Fibroblast of skin of scalp (primary cell): ENCODE measurements around the gene PEX11A.
A peak's percentile ranks its signal among the peaks of the same experiment; 100 is the strongest.

Experiments used
- DNase-seq: peaks from one replicate; pipeline ENCODE4 v3.0.0-alpha.2; 2013

The PEX11A gene

GRCh38 chr15:89654847-89655805, 35.4 kb downstream of the PEX11A start, which contains the start of gene KIF7:
Gene KIF7, minus strand, starts transcription at chr15:89655467. Its CDS starts 2,537 bp downstream, at chr15:89652930.
- DNase-seq = peak; percentile 68

- peak; percentile 33 for DNase-seq
These were observed 36.2 kb downstream of the PEX11A start for GRCh38 chr15:89654301-89654761.

GRCh38 chr15:89653578-89653977, 37.0 kb downstream of the PEX11A start:
- DNase-seq = no peak

DNA sequence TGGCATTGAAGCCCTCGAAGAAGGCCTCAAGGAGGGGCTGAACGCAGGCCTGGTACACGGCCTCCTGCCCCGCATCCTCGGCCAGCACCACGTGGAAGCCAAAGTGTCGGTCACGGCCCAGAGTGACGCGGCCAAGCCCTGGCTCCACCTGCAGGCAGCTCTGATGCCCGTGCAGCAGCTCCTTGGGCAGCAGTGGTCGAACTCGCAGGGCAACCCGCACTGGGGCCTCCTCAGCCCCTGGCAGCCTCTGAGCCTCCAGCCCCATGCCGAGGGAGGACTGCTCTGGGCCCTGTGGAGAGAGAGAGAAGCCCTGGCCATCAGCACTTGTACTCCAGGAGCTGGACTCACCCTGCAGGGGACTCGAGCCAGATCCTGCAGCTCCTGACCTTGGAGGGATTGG, 37.9 kb downstream of the PEX11A start:
- no peak for DNase-seq

- no peak for DNase-seq
These were observed 38.4 kb downstream of the PEX11A start for GRCh38 chr15:89652131-89652530.

DNA sequence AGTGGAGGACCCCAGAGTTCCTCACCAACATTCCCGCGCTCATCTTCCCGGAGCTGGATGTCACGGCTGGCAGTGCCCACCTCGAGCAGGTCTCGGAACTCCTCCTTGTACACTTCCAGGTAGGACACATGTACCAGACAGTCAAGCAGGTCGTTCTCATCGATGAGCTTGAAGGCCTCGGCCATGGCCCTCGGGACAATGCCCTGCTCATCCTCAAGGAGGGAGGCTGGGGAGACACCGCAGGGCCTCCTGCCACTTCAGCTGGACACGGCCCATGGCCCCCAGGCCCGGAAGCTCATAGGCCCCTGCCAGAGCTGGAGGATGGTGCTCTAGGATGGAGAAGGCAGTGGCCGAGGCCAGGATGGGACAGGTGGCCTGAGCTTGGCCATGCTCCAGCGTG, 40.8 kb downstream of the PEX11A start:
- no peak for DNase-seq

DNA sequence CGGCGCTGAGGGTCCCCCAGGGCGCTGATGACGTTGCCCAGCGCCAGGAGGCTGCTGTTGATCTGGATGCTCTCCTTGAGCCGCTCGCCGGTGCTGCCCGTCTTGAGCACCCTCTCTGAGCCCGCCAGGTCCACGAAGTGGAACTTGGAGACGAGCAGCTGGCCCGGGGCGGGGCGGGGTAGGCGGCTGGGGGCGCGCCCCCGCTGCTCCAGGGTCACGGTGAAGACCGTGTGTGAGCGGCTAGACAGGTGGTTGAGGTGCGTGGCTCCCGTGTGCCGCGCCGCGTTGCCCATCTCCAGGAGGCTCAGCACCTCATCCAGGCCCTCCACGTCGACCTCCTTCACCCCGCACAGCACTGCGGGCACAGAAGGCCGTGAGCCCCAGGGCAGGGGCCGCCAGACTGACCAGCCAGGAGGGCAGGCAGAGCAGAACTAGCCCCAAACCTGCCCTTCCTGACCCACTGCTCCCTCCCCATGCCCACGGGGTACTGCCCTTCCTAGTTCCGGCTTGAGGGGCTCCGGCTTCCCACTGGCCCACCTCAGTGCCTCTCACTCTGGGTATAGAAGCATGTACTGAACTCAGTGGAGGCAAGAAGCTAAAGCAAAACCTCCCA, 41.4 kb downstream of the PEX11A start:
- DNase-seq = no peak

- DNase-seq = no peak
These were observed 42.2 kb downstream of the PEX11A start for GRCh38 chr15:89648106-89649012.

DNA sequence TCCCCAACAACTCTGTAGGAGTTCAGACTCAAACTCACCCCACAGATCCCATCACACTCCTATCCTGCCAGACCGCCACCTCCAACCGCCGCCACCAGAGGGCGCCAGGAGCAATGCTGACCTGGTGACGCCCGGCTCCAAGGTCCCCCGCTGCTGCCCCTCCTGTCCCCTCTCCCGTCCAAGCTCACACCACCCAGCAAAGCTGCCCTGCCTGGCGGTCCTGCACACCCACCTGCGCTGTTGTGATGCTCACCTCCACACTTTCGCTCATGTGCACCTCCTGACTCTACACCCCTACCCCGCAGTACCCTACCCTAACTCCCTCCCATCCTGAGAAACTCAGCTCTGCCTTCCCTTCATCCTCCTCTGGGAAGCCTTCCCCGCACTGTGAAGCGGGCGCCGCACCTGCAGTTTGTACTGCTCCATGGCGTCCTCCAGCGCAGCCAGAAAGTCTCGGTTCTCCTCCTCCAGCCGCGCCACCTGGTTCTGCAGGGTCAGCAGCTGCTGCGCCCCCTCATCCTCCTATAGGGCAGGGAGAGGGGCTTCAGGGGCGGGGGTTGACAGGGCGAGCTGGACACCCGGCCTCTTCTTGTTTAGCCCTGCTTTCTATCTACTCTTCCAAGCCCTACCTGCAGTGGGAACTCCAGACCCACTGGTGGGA, 43.2 kb downstream of the PEX11A start:
- peak; percentile 58 for DNase-seq

GRCh38 chr15:89646416-89647141, 44.0 kb downstream of the PEX11A start:
- no peak for DNase-seq

DNA sequence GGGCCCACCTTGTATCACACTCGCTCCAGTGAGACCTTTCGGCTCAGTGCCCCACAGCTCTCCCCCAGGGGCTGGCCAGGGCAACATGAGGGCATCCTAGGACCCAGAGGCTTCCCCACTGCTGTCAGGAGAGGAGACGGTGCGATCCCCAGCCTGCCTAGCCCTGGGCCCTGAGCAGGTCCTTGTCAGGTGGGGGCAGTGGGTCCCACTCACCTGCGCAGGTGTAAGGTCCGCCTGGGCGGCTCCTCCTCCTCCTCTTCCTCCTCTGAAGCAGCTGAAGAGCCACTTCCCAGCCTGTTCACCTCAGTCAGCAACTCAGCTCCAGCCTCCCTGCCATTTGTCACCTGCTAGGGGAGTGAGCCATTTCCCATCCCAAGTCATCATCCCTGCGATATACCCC, 44.9 kb downstream of the PEX11A start:
- DNase-seq = no peak

- no peak for DNase-seq
These were observed 48.4 kb downstream of the PEX11A start for GRCh38 chr15:89642106-89642505.

DNA sequence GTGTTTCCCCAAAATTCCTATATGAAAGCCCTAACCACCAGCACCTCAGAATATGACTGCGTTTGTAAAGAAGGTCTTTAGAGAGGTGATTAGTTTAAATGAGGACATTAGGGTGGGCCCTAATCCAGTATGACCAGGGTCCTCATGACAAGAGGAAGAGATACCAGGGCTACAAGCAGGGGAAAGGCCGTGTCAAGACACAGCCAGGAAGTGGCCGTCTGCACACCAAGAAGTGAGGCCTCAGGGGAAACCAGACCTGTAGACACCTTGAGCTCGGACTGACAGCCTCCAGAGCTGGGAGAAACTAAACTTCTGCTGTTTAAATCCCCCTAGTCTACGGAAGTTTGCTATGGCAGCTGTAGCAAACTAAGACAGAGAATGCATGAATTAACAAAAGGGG, 49.5 kb downstream of the PEX11A start:
- no peak for DNase-seq

DNA sequence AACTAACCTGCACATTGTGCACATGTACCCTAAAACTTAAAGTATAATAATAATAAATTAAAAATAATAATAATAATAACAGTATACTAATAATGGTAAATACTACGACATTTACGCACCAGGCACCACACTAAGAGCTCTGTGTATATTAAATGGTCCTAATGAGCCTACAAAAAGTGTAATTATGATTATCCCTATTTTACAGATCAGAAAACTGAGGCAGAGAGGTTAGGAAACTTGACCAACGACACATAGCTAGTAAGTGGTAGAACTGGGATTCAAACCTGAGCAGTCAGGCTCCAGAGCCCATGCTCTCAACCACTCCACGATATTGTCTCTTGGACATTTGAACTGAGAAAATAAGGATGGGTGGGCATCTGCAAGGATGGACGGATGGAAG, 50.3 kb downstream of the PEX11A start:
- no peak for DNase-seq

- DNase-seq = no peak
These were observed 57.0 kb downstream of the PEX11A start for GRCh38 chr15:89633585-89633984.

- no peak for DNase-seq
These were observed 57.8 kb downstream of the PEX11A start for GRCh38 chr15:89632563-89633430.

GRCh38 chr15:89631902-89632264, 58.7 kb downstream of the PEX11A start:
- DNase-seq = no peak
